ENCODE measurements around the gene PDE6H. TPM values are rescaled to one million over a fixed set of nuclear protein-coding genes. Genes with fewer than 3 reads are reported as not detected.

The PDE6H gene
- total and polyA plus RNA-seq, 2 donors (not counting 3 experiments of a cell fraction or from before 2014, with no cell fraction given), result not detected

- Histone ChIP-seq H3K4me2 (ENCODE audit: insufficient read depth, low read length) (no peak overlapping the region), H3K27ac (ENCODE audit: insufficient read depth, low read depth, low read length) (no peak overlapping the region), H3K9ac (replicated peaks; ENCODE audit: extremely low read depth, insufficient read depth, low read length) (no peak overlapping the region), H3K9me3 (replicated peaks; ENCODE audit: control insufficient read depth, insufficient read depth, low read length) (no peaks in the 10 kb centered on the region), H3K36me3 (ENCODE audit: control insufficient read depth in 2 of 2, extremely low read depth in 1 of 2, insufficient read depth in 2 of 2, low read length in 2 of 2) (no peaks in the 10 kb centered on the region), H4K20me1 (replicated peaks; ENCODE audit: control insufficient read depth, extremely low read depth, insufficient read depth, low read length) (no peaks in the 10 kb centered on the region), H3K4me3 (replicated peaks in 1 of 3; ENCODE audit: insufficient read depth in 1 of 3, low read depth in 1 of 3, low read length in 3 of 3) (no peak overlapping the region), H3K9me1 (replicated peaks; ENCODE audit: control insufficient read depth, extremely low read depth, insufficient read depth, low read length) (no peaks in the 10 kb centered on the region), H3K27me3 (ENCODE audit: control insufficient read depth in 2 of 2, insufficient read depth in 2 of 2, low read length in 2 of 2) (no peaks in the 10 kb centered on the region), H3K4me1 (ENCODE audit: control insufficient read depth, extremely low read depth, insufficient read depth, low read length) (no peaks in the 10 kb centered on the region), H3K79me2 (ENCODE audit: control insufficient read depth, insufficient read depth, low read length) (no peaks in the 10 kb centered on the region), H2AFZ (ENCODE audit: low read depth, low read length) (no peak overlapping the region)
- ChIA-PET POLR2A (no interaction called here), CTCF (no interaction called here)
- intact Hi-C loops (cut with micrococcal nuclease), result no loop called here
- DNase-seq (ENCODE audit: low read depth, low spot score) (no peak), FAIRE-seq (no peak)
- no peak for TF ChIP-seq GATA2 (IDR thresholded peaks at IDR 0.05; ENCODE audit: insufficient read depth, insufficient read length, low read depth, low read length)
- no peak for TF ChIP-seq FOS (IDR thresholded peaks at IDR 0.05; ENCODE audit: borderline replicate concordance, insufficient read depth, low read length)
- BruUV-seq (replicated peaks), result no TSS peak
- dilution Hi-C loops (cut with MboI; ENCODE audit: extremely low pct_ligation_motif_present, low sequenced_read_pairs), result no loop called here
Observed at GRCh38 chr12:14968478-14968877, 4.4 kb upstream of the PDE6H start.

- H2AFZ ChIP-seq (ENCODE audit: low read depth, low read length), result peak overlapping the region; percentile 17
- H3K27me3 ChIP-seq (ENCODE audit: control insufficient read depth in 2 of 2, insufficient read depth in 2 of 2, low read length in 2 of 2), result no peaks in the 10 kb centered on the region
- H3K4me1 ChIP-seq (ENCODE audit: control insufficient read depth, extremely low read depth, insufficient read depth, low read length), result no peaks in the 10 kb centered on the region
- no peaks in the 10 kb centered on the region for H3K9me1 ChIP-seq (replicated peaks; ENCODE audit: control insufficient read depth, extremely low read depth, insufficient read depth, low read length)
- TF ChIP-seq GATA2 (IDR thresholded peaks at IDR 0.05; ENCODE audit: insufficient read depth, insufficient read length, low read depth, low read length), result no peak
- no peak for TF ChIP-seq POLR2AphosphoS5 (IDR thresholded peaks at IDR 0.05; ENCODE audit: insufficient read depth, low read depth, low read length)
- TF ChIP-seq JUN (IDR thresholded peaks at IDR 0.05; ENCODE audit: borderline replicate concordance, insufficient read depth, insufficient read length, low read depth), result no peak
- no peak for TF ChIP-seq POLR2A (IDR thresholded peaks at IDR 0.05; ENCODE audit: low read depth, low read length)
- TF ChIP-seq MAX (IDR thresholded peaks at IDR 0.05; ENCODE audit: insufficient read depth, insufficient read length), result no peak
- TF ChIP-seq CTCF (IDR thresholded peaks at IDR 0.05; ENCODE audit: extremely low read depth in 1 of 2, insufficient read depth in 1 of 2, low read depth in 1 of 2, low read length in 2 of 2), result no peak
- TF ChIP-seq FOS (IDR thresholded peaks at IDR 0.05; ENCODE audit: borderline replicate concordance, insufficient read depth, low read length), result no peak
- no peak for TF ChIP-seq MYC (IDR thresholded peaks at IDR 0.05; ENCODE audit: low read depth, low read length)
- no peak for TF ChIP-seq EZH2 (IDR thresholded peaks at IDR 0.05; ENCODE audit: borderline replicate concordance, low read depth, low read length, severe bottlenecking)
- H4K20me1 ChIP-seq (replicated peaks; ENCODE audit: control insufficient read depth, extremely low read depth, insufficient read depth, low read length), result no peaks in the 10 kb centered on the region
- ChIA-PET CTCF (no interaction called here), POLR2A (no interaction called here)
- H3K27ac ChIP-seq (ENCODE audit: insufficient read depth, low read depth, low read length), result no peak overlapping the region
- H3K4me2 ChIP-seq (ENCODE audit: insufficient read depth, low read length), result no peak overlapping the region
- BruUV-seq (replicated peaks), result no TSS peak
- H3K79me2 ChIP-seq (ENCODE audit: control insufficient read depth, insufficient read depth, low read length), result no peaks in the 10 kb centered on the region
- intact Hi-C loops (cut with micrococcal nuclease) (no loop called here), dilution Hi-C loops (cut with MboI; ENCODE audit: extremely low pct_ligation_motif_present, low sequenced_read_pairs) (no loop called here)
- DNase-seq (ENCODE audit: low read depth, low spot score), result no peak
- H3K9ac ChIP-seq (replicated peaks; ENCODE audit: extremely low read depth, insufficient read depth, low read length), result no peak overlapping the region
- no peak for FAIRE-seq
- H3K36me3 ChIP-seq (ENCODE audit: control insufficient read depth in 2 of 2, extremely low read depth in 1 of 2, insufficient read depth in 2 of 2, low read length in 2 of 2), result no peaks in the 10 kb centered on the region
- H3K4me3 ChIP-seq (replicated peaks in 1 of 3; ENCODE audit: insufficient read depth in 1 of 3, low read depth in 1 of 3, low read length in 3 of 3), result no peak overlapping the region
- H3K9me3 ChIP-seq (replicated peaks; ENCODE audit: control insufficient read depth, insufficient read depth, low read length), result no peaks in the 10 kb centered on the region
Observed at GRCh38 chr12:14970473-14970872, 2.4 kb upstream of the PDE6H start.
